NCI-H2227 (cell line): ENCODE measurements around the gene LRFN2.

Source experiments
- DNase-seq: peaks from one replicate; lab custom pipeline; 2025; ENCODE audit not compliant: unreplicated experiment; lab: John Stamatoyannopoulos, UW

LRFN2 gene

GRCh38 chr6:40352006-40352405 lies 235.2 kb downstream of the LRFN2 start:
- no peak for DNase-seq

GRCh38 chr6:40350747-40351217 lies 236.4 kb downstream of the LRFN2 start:
- no peak for DNase-seq

GRCh38 chr6:40349901-40350746 lies 237.0 kb downstream of the LRFN2 start:
- no peak for DNase-seq

GRCh38 chr6:40349123-40349900 lies 237.9 kb downstream of the LRFN2 start:
- no peak for DNase-seq

GRCh38 chr6:40348591-40348990 lies 238.6 kb downstream of the LRFN2 start:
- DNase-seq = no peak

GRCh38 chr6:40347571-40348011 lies 239.6 kb downstream of the LRFN2 start:
- no peak for DNase-seq

- no peak for DNase-seq
Measured at GRCh38 chr6:40346246-40346645, 240.9 kb downstream of the LRFN2 start.

- no peak for DNase-seq
Measured at GRCh38 chr6:40344566-40345167, 242.5 kb downstream of the LRFN2 start.

- DNase-seq = no peak
Measured at GRCh38 chr6:40343877-40344565, 243.1 kb downstream of the LRFN2 start.

GRCh38 chr6:40343318-40343876 lies 243.8 kb downstream of the LRFN2 start:
- no peak for DNase-seq

GRCh38 chr6:40342723-40343122 lies 244.4 kb downstream of the LRFN2 start:
- DNase-seq = no peak

GRCh38 chr6:40341726-40342125 lies 245.4 kb downstream of the LRFN2 start:
- no peak for DNase-seq
